HG02884 (cell line): ENCODE measurements around the gene PPP2R3B.
"Not testable (repeated sequence)": the region's sequence is repeated elsewhere in the genome, so short reads cannot be mapped to it uniquely, and the experiment has no call there.

Experiments
- ATAC-seq: cut with Tn5 transposase; IDR thresholded peaks from one replicate; pipeline ENCODE4 v1.9.1; 2021; ENCODE audit warnings: mild to moderate bottlenecking, moderate library complexity; ENCODE audit not compliant: unreplicated experiment

Gene PPP2R3B

GRCh38 chrX:386768-387575, at the start of gene PPP2R3B:
Gene PPP2R3B, minus strand, starts transcription at chrX:386907. Its CDS starts 216 bp downstream, at chrX:386691.
- ATAC-seq: peak; percentile 89

- ATAC-seq: no peak
Observed at GRCh38 chrX:435536-436122, 48.9 kb upstream of the PPP2R3B start.

- no peak for ATAC-seq
Observed at GRCh38 chrX:434946-435345, 48.2 kb upstream of the PPP2R3B start.

GRCh38 chrX:433771-434170, 47.1 kb upstream of the PPP2R3B start:
- ATAC-seq: no peak

GRCh38 chrX:432666-433065, 46.0 kb upstream of the PPP2R3B start:
- not testable (repeated sequence) for ATAC-seq

GRCh38 chrX:431492-432111, 44.9 kb upstream of the PPP2R3B start:
- ATAC-seq: no peak

- no peak for ATAC-seq
Observed at GRCh38 chrX:431056-431455, 44.3 kb upstream of the PPP2R3B start.

GRCh38 chrX:429266-429825, 42.6 kb upstream of the PPP2R3B start:
- ATAC-seq: no peak

GRCh38 chrX:427812-428725, 41.4 kb upstream of the PPP2R3B start:
- ATAC-seq: no peak

GRCh38 chrX:426881-427280, 40.2 kb upstream of the PPP2R3B start:
- ATAC-seq: no peak

GRCh38 chrX:425056-425455, 38.3 kb upstream of the PPP2R3B start:
- ATAC-seq: no peak

- no peak for ATAC-seq
Observed at GRCh38 chrX:421646-422391, 35.1 kb upstream of the PPP2R3B start.

GRCh38 chrX:420496-421223, 34.0 kb upstream of the PPP2R3B start:
- ATAC-seq: no peak

- ATAC-seq: no peak
Observed at GRCh38 chrX:418927-419729, 32.4 kb upstream of the PPP2R3B start.

GRCh38 chrX:415498-415897, 28.8 kb upstream of the PPP2R3B start:
- ATAC-seq: not testable (repeated sequence)

- ATAC-seq: no peak
Observed at GRCh38 chrX:413322-414201, 26.9 kb upstream of the PPP2R3B start.

GRCh38 chrX:410296-410695, 23.6 kb upstream of the PPP2R3B start:
- no peak for ATAC-seq

GRCh38 chrX:405149-405548, 18.4 kb upstream of the PPP2R3B start:
- ATAC-seq: no peak
